Epithelial cell of prostate (primary cell): Measurements from ENCODE around the gene TENT4A.
"Not testable (repeated sequence)": the region's sequence is repeated elsewhere in the genome, so short reads cannot be mapped to it uniquely, and the experiment has no call there.

Source experiments
- DNase-seq: peaks from one replicate; pipeline ENCODE4 v3.0.0-alpha.2; 2011; ENCODE audit warnings: low read depth, low spot score
- H3K27ac ChIP-seq: fragments of 450-650 bp; 2 replicates; pipeline ENCODE4 v1.5.1; 2017; ENCODE audit warnings: mild to moderate bottlenecking

The TENT4A gene

DNA sequence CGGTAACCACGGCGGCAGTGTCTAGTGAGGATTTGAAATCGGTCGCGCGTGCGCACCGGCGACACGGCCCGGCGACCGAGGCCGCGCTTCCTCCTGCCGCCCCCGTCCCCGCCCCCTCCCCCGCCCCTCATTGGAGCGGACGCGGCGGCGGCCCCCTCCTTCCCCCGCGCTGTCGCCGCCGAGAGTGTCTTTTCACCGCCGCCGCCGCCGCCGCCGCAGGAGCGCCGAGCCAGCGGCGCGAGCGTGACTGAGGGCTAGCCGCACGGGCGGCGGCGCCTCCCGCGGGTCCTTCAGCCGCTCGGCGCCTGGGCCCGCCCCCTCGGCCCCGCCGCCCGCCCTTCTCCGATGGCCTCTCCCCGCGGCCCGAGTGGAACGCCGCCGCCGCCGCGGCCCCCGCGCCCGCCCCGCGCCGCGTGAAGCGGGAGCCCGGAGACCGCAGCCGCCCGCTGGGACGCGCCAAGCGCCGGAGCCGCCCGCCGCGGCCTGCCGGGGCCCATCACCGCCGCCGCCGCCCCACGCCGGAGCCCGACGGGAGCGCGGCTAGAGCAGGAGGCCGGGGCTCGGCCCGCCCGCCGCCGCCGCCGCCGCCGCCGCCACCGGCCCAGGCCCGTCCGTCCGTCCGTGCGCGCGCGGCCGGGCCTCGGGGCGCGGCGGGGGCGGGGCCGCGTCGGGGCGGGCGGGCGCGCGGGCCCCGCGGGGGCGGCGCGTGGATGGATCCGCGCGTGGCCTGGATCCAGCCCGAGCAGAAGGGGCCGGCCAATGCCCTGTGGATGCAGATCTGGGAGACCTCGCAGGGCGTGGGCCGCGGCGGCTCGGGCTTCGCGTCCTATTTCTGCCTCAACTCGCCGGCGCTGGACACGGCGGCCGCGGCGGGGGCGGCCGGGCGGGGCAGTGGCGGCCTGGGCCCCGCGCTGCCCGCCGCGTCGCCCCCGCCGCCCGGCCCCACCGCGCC is at the start of gene TENT4A:
TSS of gene TENT4A (plus strand) at position 159 of the 952 bp plus-strand sequence. CDS start at position 711, 552 bp downstream.
- peak within 1 kb of the TSS; percentile 95 for H3K27ac ChIP-seq
- DNase-seq: no peak

- no peak overlapping the region for H3K27ac ChIP-seq
- no peak for DNase-seq
Observed at GRCh38 chr5:6666762-6667161, 46.5 kb upstream of the TENT4A start.

GRCh38 chr5:6667648-6668047 is 45.6 kb upstream of the TENT4A start:
- no peak for DNase-seq
- H3K27ac ChIP-seq: no peak overlapping the region

GRCh38 chr5:6668717-6669116 is 44.5 kb upstream of the TENT4A start:
- H3K27ac ChIP-seq: not testable (repeated sequence)

GRCh38 chr5:6673031-6673430 is 40.2 kb upstream of the TENT4A start:
- no peak overlapping the region for H3K27ac ChIP-seq
- no peak for DNase-seq

More at GRCh38 chr5:6668717-6669116, 44.5 kb upstream of the TENT4A start:
- not testable (repeated sequence) for DNase-seq

GRCh38 chr5:6673963-6674362 is 39.3 kb upstream of the TENT4A start:
- no peak overlapping the region for H3K27ac ChIP-seq
- no peak for DNase-seq

DNA sequence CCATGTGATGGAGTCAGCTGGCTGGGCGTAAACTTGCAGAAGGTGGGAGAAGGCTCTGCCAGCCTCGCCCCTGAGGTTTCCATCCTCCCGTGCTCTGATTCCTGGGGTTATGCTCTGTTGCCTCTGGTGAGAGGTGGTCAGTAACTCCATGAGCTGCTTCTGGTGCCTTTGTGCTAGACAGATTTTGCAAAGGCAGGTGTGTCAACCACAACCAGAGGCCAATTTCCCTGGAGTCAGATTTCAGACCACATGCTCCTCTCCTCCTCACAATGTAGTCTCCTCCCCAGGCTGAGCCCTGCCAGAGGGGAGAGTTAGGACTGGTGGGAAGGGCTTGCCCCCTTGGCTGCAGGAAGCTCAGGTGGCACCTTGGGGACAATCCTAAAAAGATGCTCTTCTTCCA is 38.8 kb upstream of the TENT4A start:
- no peak overlapping the region for H3K27ac ChIP-seq
- DNase-seq: no peak

- DNase-seq: no peak
- no peak overlapping the region for H3K27ac ChIP-seq
Observed at GRCh38 chr5:6674886-6675285, 38.3 kb upstream of the TENT4A start.

- no peak overlapping the region for H3K27ac ChIP-seq
- no peak for DNase-seq
Observed at GRCh38 chr5:6675784-6676491, 37.3 kb upstream of the TENT4A start.

- peak; percentile 16 for DNase-seq
- H3K27ac ChIP-seq: no peak overlapping the region
Observed at GRCh38 chr5:6676702-6677101, 36.5 kb upstream of the TENT4A start.

GRCh38 chr5:6678385-6678784 is 34.8 kb upstream of the TENT4A start:
- H3K27ac ChIP-seq: no peak overlapping the region
- no peak for DNase-seq

DNA sequence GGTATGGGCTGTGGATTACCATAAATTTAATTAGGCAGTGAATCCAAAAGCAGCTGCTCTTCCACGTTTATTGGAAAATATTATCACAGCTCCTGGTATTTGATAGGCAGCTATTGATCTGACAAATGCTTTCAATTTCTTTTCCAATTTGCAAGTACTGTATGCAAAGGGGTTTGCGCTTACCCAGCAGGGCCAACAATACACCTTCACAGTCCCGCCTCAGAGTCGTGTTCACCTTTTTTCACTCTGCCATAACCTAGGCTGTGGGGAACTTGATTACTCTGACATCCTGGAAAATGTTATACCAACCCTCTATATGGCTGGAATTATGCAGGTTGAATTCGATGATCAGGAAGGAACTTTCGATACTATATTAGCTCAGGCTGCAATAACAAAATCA is 32.3 kb upstream of the TENT4A start:
- no peak for DNase-seq
- no peak overlapping the region for H3K27ac ChIP-seq

DNA sequence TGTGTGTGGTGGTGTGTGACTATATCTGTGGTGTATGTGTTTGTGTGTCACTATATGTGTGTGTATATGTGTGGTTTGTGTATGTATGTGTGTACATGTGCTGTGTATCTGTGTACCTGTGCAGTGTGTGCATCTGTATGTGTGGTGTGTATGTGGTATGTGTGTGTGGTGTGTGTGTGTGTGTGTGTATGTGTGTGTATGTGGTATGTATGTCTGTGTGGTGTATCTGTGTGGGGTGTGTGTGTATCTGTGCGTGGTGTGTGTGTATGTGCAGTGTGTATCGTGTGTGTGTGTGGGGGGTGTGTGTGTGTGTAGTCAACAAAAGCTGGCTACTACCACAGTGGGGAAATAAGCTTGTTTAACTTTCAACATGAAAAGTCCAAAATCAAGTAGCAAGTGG is 31.6 kb upstream of the TENT4A start:
- no peak overlapping the region for H3K27ac ChIP-seq
- DNase-seq: no peak

GRCh38 chr5:6682239-6682638 is 31.0 kb upstream of the TENT4A start:
- no peak for DNase-seq
- no peak overlapping the region for H3K27ac ChIP-seq

GRCh38 chr5:6683241-6683640 is 30.0 kb upstream of the TENT4A start:
- DNase-seq: no peak

GRCh38 chr5:6684075-6684474 is 29.2 kb upstream of the TENT4A start:
- H3K27ac ChIP-seq: no peak overlapping the region
- no peak for DNase-seq

More at GRCh38 chr5:6683241-6683640, 30.0 kb upstream of the TENT4A start:
- H3K27ac ChIP-seq: no peak overlapping the region

GRCh38 chr5:6686501-6686900 is 26.7 kb upstream of the TENT4A start:
- no peak for DNase-seq
- no peak overlapping the region for H3K27ac ChIP-seq

DNA sequence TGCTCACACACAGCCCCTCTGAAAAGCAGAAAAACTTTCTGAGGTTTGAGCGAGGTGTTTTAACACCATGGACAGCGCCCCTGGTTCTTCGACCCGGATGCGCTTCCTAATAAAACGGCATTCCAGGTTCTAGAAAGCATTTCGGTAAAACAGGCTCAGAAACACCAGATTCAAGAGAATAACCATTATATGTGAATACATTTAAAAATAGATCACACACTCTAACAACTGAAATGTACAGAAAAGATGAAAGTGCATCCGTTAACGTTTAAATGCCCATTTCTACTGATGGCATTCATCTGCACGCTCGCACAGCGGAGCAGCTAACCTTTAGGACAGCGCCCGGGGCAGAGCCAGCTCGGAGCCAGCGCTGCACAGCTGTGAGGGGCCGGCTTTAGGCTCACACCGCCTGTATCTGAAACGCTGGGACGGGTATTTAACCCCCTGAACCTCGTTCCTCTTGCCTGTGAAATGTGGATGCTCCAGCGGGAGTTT is 26.3 kb upstream of the TENT4A start:
- no peak for DNase-seq

DNA sequence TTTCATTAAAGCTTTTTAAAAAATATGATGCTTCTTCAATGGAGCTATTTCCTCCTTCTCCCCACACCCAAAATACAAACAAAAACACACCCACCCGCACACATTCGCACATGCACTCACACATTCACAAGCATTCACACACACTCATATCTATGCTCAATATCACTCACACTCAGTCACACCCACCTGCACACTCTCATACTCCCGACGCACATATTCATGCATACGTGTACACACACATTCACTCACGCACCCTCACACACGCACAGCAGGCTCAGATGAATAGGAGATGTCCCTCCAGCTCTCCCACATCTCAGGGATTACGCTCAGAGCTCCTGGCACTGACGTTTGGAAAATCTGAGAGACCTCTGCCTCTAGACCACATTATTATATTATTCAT is 25.7 kb upstream of the TENT4A start:
- DNase-seq: no peak
- H3K27ac ChIP-seq: no peak overlapping the region

More for the DNA sequence above, 26.3 kb upstream of the TENT4A start:
- no peak overlapping the region for H3K27ac ChIP-seq

DNA sequence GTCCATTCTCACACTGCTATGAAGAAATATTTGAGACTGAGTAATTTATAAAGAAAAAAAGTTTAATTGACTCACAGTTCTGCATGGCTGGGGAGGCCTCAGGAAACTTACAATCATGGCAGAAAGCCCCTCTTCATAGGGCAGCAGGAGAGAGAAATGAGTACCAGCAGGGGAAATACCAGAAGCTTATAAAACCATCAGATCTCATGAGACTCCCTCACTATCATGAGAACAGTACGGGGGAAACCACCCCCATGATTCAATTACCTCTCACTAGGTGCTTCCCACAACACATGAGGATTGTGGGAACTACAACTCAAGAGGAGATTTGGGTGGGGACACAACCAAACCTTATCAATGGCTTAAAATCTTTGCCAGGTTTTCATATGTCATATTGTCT is 20.3 kb upstream of the TENT4A start:
- DNase-seq: no peak
- H3K27ac ChIP-seq: no peak overlapping the region

- no peak for DNase-seq
- H3K27ac ChIP-seq: no peak overlapping the region
Observed at GRCh38 chr5:6698696-6699095, 14.5 kb upstream of the TENT4A start.
